Thoracic aorta (tissue), 2 donors: ENCODE measurements around the gene DAGLA. TPM values are rescaled to one million over a fixed set of nuclear protein-coding genes. Genes with fewer than 3 reads are reported as not detected.

Source experiments
- ATAC-seq: fragments of 150-250 bp; one replicate; pipeline ENCODE4 v1.8.0; 2017; ENCODE audit warnings: low read depth; ENCODE audit not compliant: insufficient number of reproducible peaks, low FRiP score
- DNase-seq: peaks from one replicate; pipeline ENCODE4 v3.0.0-alpha.2; 2020; ENCODE audit warnings: low spot score
- H3K27ac ChIP-seq, 2 donors: fragments of 200-600 bp; sonication (generic); 1 replicate in 1 of 2; 2 replicates in 1 of 2; pipeline ENCODE4 v1.5.1; 2016; ENCODE audit warnings: mild to moderate bottlenecking in 2 of 2, moderate library complexity in 2 of 2
- H3K27me3 ChIP-seq: fragments of 200-600 bp; sonication (generic); replicated peaks from 2 replicates; pipeline ENCODE4 v1.6.0; 2016; ENCODE audit warnings: mild to moderate bottlenecking; ENCODE audit not compliant: insufficient read depth
- H3K36me3 ChIP-seq: fragments of 200-600 bp; sonication (generic); one replicate; pipeline ENCODE4 v1.5.1; 2016
- H3K4me1 ChIP-seq, 2 donors: fragments of 200-600 bp; sonication (generic); 1 replicate in 1 of 2; 2 replicates in 1 of 2; pipeline versions ENCODE4 v1.5.1 to v1.6.0; 2016; ENCODE audit warnings: low read depth in 2 of 2, mild to moderate bottlenecking in 1 of 2; ENCODE audit not compliant: control insufficient read depth in 1 of 2
- H3K4me3 ChIP-seq: fragments of 200-600 bp; sonication (generic); 2 replicates; pipeline ENCODE4 v1.5.1; 2016; ENCODE audit warnings: mild to moderate bottlenecking
- H3K9me3 ChIP-seq: fragments of 200-600 bp; sonication (generic); 2 replicates; pipeline ENCODE4 v1.5.1; 2016
- CTCF ChIP-seq: fragments of 200-600 bp; sonication (generic); IDR thresholded peaks from one replicate; pipeline ENCODE4 v1.5.1; 2019; ENCODE audit warnings: antibody characterized with exemption
- total RNA-seq, 2 donors: library from RNA; depleted of rRNA; stranded (reverse); fragments of >200 nt; gene quantifications; one replicate each; pipeline versions ENCODE4 v1.1.0 to v1.2.3, GENCODE V29; 2016

Gene DAGLA
- total RNA-seq, 2 donors from 2014 or later, result 1.2 to 1.4 TPM

GRCh38 chr11:61725781-61726231 is 45.6 kb downstream of the DAGLA start:
- no peak for TF ChIP-seq CTCF
- no peak overlapping the region for H3K27ac ChIP-seq
- no peaks in the 10 kb centered on the region for H3K9me3 ChIP-seq
- DNase-seq (no peak), ATAC-seq (no peak)
- no peaks in the 10 kb centered on the region for H3K4me1 ChIP-seq
- H3K36me3 ChIP-seq, result no peaks in the 10 kb centered on the region
- no peak overlapping the region for H3K4me3 ChIP-seq
- H3K27me3 ChIP-seq, result no peaks in the 10 kb centered on the region

DNA sequence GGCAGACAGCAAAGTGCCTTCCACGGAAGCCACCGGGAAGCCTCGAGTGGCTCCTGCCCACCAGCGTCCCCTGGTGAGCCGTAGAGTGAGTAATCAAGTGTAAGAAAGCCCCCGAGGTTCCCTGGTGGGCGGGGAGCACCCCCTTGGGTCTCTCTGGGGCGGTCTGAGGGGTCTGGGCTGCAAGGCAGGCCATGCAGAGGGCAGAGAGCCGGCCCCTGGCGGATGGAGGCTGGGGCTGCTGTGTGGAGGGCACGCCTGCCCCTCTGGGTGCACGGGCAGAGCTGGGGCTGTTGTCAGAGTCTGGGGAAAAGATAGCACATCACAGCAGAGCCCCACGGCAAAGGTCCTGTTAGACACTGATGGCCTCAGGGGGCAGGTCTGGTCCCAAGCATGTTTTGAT is 46.6 kb downstream of the DAGLA start:
- TF ChIP-seq CTCF, result no peak
- Histone ChIP-seq H3K27ac (no peak overlapping the region), H3K27me3 (no peaks in the 10 kb centered on the region), H3K36me3 (no peaks in the 10 kb centered on the region), H3K4me1 (no peaks in the 10 kb centered on the region), H3K4me3 (no peak overlapping the region), H3K9me3 (no peaks in the 10 kb centered on the region)
- DNase-seq (no peak), ATAC-seq (no peak)

- no peak for ATAC-seq
- TF ChIP-seq CTCF, result no peak
- no peaks in the 10 kb centered on the region for H3K36me3 ChIP-seq
- no peak overlapping the region for H3K4me3 ChIP-seq
- H3K9me3 ChIP-seq, result no peaks in the 10 kb centered on the region
- H3K27ac ChIP-seq, result no peak overlapping the region
- peaks cover 0 to under 1% of the 10 kb centered on the region in 2 donors for H3K4me1 ChIP-seq
- no peak for DNase-seq
- H3K27me3 ChIP-seq, result no peaks in the 10 kb centered on the region
Measured at GRCh38 chr11:61727401-61727811, 47.2 kb downstream of the DAGLA start.

DNA sequence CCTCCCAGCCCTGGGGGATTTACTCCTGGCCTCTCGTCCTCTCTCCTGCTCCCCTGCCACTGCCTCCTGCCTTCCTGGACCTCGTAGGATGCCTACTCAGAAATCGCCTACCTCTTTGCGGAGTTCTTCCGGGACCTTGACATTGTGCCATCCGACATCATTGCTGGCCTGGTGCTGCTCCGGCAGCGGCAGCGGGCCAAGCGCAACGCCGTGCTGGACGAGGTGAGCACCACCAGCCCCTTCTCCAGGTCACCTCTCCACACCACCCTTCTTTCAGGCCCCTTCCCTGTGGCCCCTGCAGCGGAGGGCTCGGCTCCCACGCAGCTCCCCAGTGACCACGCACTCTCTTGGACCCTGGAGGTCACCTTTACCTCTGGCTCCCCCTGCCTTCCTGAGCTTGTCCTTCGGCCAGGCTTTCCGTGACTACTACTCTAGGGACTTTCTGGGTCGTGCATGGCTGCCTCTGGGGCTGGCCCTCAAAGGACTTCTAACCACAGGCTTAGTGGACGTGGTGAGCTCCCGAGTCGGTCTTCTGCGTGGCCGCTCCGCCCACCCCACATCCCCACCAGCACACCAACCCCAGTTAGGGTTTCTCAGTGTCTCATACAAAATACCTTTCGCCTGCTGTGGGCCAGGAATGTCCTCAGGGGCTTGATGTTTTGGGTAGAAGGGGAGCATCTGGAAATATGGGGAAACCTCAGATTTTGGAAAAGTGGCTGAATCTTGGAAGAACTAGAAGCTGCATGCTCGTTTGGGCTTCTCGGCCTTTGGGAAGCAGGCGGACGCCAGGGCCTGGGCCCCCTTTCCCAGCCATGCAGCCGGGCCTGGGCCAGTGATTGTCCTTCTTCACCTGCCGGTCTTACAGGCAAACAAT is 48.1 kb downstream of the DAGLA start:
- H3K4me3 ChIP-seq, result no peak overlapping the region
- no peaks in the 10 kb centered on the region for H3K27me3 ChIP-seq
- H3K4me1 ChIP-seq, result peaks cover 0 to 10% of the 10 kb centered on the region in 2 donors
- ATAC-seq (no peak), DNase-seq (no peak)
- no peaks in the 10 kb centered on the region for H3K9me3 ChIP-seq
- no peak overlapping the region for H3K27ac ChIP-seq
- H3K36me3 ChIP-seq, result no peaks in the 10 kb centered on the region
- TF ChIP-seq CTCF, result no peak

GRCh38 chr11:61728940-61729219 is 48.7 kb downstream of the DAGLA start:
- TF ChIP-seq CTCF, result no peak
- peaks cover 0 to 10% of the 10 kb centered on the region in 2 donors for H3K4me1 ChIP-seq
- H3K27me3 ChIP-seq, result no peaks in the 10 kb centered on the region

More at GRCh38 chr11:61728940-61729219, 48.7 kb downstream of the DAGLA start:
- H3K9me3 ChIP-seq, result no peaks in the 10 kb centered on the region
- no peak overlapping the region for H3K4me3 ChIP-seq
- H3K27ac ChIP-seq, result no peak overlapping the region
- H3K36me3 ChIP-seq, result no peaks in the 10 kb centered on the region
- no peak for ATAC-seq
- no peak for DNase-seq
